MM.1S (cell line): ENCODE results near the gene LMF1.

Experiments used
- DNase-seq: peaks from one replicate; pipeline ENCODE4 v3.0.0-alpha.2; 2015
- H2AFZ ChIP-seq: fragments of 300-600 bp; sonication (generic); 2 replicates; pipeline ENCODE4 v1.6.0; 2016; ENCODE audit warnings: antibody characterized with exemption, low read length
- H3F3A ChIP-seq: fragments of 300-600 bp; sonication (generic); 2 replicates; pipeline ENCODE4 v1.6.1; 2016; ENCODE audit warnings: mild to moderate bottlenecking, antibody characterized with exemption, low read length, moderate library complexity, mixed read lengths; ENCODE audit not compliant: insufficient read depth
- H3K27ac ChIP-seq: fragments of 300-600 bp; sonication (generic); 2 replicates; pipeline ENCODE4 v1.5.1; 2016; ENCODE audit warnings: mild to moderate bottlenecking, low read length
- H3K27me3 ChIP-seq: fragments of 300-600 bp; sonication (generic); replicated peaks from 2 replicates; pipeline ENCODE4 v1.6.0; 2016; ENCODE audit warnings: low read length; ENCODE audit not compliant: insufficient read depth
- H3K36me3 ChIP-seq: fragments of 300-600 bp; sonication (generic); replicated peaks from 2 replicates; pipeline ENCODE4 v1.6.1; 2016; ENCODE audit warnings: mild to moderate bottlenecking, low read length, mixed read lengths; ENCODE audit not compliant: insufficient read depth
- H3K4me1 ChIP-seq: fragments of 300-600 bp; sonication (generic); 2 replicates; pipeline ENCODE4 v1.6.1; 2016; ENCODE audit warnings: low read length, mixed read lengths
- H3K4me2 ChIP-seq: fragments of 300-600 bp; sonication (generic); 2 replicates; pipeline ENCODE4 v1.6.0; 2016; ENCODE audit warnings: low read depth, low read length
- H3K4me3 ChIP-seq: fragments of 300-600 bp; sonication (generic); 2 replicates; pipeline ENCODE4 v1.5.1; 2016; ENCODE audit warnings: low read length, mixed read lengths
- H3K79me2 ChIP-seq: fragments of 300-600 bp; sonication (generic); 2 replicates; pipeline ENCODE4 v1.6.1; 2016; ENCODE audit warnings: mixed run types, low read length, mixed read lengths
- H3K9ac ChIP-seq: fragments of 300-600 bp; sonication (generic); 2 replicates; pipeline ENCODE4 v1.6.1; 2016; ENCODE audit warnings: low read length, mixed read lengths
- H3K9me2 ChIP-seq: fragments of 300-600 bp; sonication (generic); replicated peaks from 2 replicates; pipeline ENCODE4 v1.6.1; 2016; ENCODE audit warnings: mild to moderate bottlenecking, low read length, mixed read lengths; ENCODE audit not compliant: insufficient read depth
- H3K9me3 ChIP-seq: fragments of 300-600 bp; sonication (generic); replicated peaks from 2 replicates; pipeline ENCODE4 v1.6.1; 2016; ENCODE audit warnings: mild to moderate bottlenecking, low read length, mixed read lengths; ENCODE audit not compliant: insufficient read depth
- H4K20me1 ChIP-seq: fragments of 300-600 bp; sonication (generic); 2 replicates; pipeline ENCODE4 v1.6.1; 2016; ENCODE audit warnings: mild to moderate bottlenecking, low read length, moderate library complexity, mixed read lengths; ENCODE audit not compliant: insufficient read depth
- EZH2 ChIP-seq: fragments of 300-600 bp; sonication (generic); optimal IDR thresholded peaks from 2 replicates; pipeline ENCODE3; 2017; ENCODE audit warnings: low read depth, mild to moderate bottlenecking, antibody characterized with exemption, low read length, mixed read lengths
- EZH2phosphoT487 ChIP-seq: fragments of 300-600 bp; sonication (generic); IDR thresholded peaks from 2 replicates; pipeline ENCODE4 v1.6.1; 2018; ENCODE audit warnings: antibody characterized with exemption, low read length
- TF ChIP-seq, protein P1 (sequence below): fragments of 300-600 bp; sonication (generic); IDR thresholded peaks from 2 replicates; pipeline ENCODE4 v1.5.1; 2016; ENCODE audit warnings: antibody characterized with exemption, low read length, mixed read lengths

LMF1 gene

DNA sequence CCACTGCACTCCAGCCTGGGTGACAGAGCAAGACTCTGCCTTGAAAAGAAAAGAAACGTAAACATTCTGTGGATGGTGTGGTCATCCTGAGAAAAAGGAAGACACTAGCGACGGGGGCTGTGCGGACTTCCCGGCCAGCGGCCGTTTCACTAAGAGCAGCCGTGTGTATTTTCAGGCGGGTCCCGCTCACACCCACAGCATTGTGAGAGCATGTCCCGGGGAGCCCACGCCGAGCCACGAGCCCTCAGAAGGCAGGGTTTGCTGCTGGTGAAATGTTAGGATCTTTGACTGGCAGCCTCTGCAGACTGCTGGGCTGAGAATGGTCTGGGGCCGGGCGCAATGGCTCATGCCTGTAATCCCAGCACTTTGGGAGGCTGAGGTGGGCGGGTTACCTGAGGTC lies 40.3 kb downstream of the LMF1 start:
- Histone ChIP-seq H3F3A (no peaks in the 10 kb centered on the region), H3K4me3 (no peak overlapping the region), H3K36me3 (no peaks in the 10 kb centered on the region), H3K27ac (no peak overlapping the region), H3K79me2 (no peaks in the 10 kb centered on the region), H3K9ac (no peak overlapping the region), H3K9me3 (no peaks in the 10 kb centered on the region), H3K9me2 (no peaks in the 10 kb centered on the region), H3K4me2 (no peak overlapping the region), H4K20me1 (no peaks in the 10 kb centered on the region), H3K4me1 (no peaks in the 10 kb centered on the region), H3K27me3 (peaks cover 84% of the 10 kb centered on the region), H2AFZ (no peak overlapping the region)
- TF ChIP-seq EZH2phosphoT487 (no peak), EZH2 (no peak)
- TF ChIP-seq, protein P1, sequence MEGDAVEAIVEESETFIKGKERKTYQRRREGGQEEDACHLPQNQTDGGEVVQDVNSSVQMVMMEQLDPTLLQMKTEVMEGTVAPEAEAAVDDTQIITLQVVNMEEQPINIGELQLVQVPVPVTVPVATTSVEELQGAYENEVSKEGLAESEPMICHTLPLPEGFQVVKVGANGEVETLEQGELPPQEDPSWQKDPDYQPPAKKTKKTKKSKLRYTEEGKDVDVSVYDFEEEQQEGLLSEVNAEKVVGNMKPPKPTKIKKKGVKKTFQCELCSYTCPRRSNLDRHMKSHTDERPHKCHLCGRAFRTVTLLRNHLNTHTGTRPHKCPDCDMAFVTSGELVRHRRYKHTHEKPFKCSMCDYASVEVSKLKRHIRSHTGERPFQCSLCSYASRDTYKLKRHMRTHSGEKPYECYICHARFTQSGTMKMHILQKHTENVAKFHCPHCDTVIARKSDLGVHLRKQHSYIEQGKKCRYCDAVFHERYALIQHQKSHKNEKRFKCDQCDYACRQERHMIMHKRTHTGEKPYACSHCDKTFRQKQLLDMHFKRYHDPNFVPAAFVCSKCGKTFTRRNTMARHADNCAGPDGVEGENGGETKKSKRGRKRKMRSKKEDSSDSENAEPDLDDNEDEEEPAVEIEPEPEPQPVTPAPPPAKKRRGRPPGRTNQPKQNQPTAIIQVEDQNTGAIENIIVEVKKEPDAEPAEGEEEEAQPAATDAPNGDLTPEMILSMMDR, result no peak
- DNase-seq, result no peak

DNA sequence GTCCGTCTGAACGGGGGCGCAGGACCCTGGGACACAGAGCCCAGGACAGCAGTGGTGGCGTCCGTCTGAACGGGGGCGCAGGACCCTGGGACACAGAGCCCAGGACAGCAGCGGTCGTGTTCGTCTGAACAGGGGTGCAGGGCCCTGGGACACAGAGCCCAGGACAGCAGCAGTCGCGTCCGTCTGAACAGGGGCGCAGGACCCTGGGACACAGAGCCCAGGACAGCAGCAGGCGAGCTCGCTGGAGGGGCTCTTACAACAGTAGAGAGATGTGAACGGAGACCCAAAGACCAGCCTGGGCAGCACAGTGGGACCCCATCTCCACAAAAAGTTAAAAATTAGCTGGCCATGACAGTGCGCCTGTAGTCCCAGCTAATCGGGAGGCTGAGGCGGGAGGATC lies 40.7 kb downstream of the LMF1 start:
- no peak overlapping the region for H3K4me3 ChIP-seq
- H3K9me3 ChIP-seq, result no peaks in the 10 kb centered on the region
- no peaks in the 10 kb centered on the region for H3K4me1 ChIP-seq
- no peak for DNase-seq
- H3K9me2 ChIP-seq, result no peaks in the 10 kb centered on the region
- H3K4me2 ChIP-seq, result no peak overlapping the region
- no peaks in the 10 kb centered on the region for H3K79me2 ChIP-seq
- no peak overlapping the region for H2AFZ ChIP-seq
- H4K20me1 ChIP-seq, result no peaks in the 10 kb centered on the region
- TF ChIP-seq EZH2phosphoT487, result no peak
- no peak for TF ChIP-seq EZH2
- TF ChIP-seq, protein P1, result no peak
- H3K9ac ChIP-seq, result no peak overlapping the region
- H3K27ac ChIP-seq, result no peak overlapping the region
- no peaks in the 10 kb centered on the region for H3K36me3 ChIP-seq
- H3K27me3 ChIP-seq, result peaks cover 84% of the 10 kb centered on the region
- H3F3A ChIP-seq, result no peaks in the 10 kb centered on the region

DNA sequence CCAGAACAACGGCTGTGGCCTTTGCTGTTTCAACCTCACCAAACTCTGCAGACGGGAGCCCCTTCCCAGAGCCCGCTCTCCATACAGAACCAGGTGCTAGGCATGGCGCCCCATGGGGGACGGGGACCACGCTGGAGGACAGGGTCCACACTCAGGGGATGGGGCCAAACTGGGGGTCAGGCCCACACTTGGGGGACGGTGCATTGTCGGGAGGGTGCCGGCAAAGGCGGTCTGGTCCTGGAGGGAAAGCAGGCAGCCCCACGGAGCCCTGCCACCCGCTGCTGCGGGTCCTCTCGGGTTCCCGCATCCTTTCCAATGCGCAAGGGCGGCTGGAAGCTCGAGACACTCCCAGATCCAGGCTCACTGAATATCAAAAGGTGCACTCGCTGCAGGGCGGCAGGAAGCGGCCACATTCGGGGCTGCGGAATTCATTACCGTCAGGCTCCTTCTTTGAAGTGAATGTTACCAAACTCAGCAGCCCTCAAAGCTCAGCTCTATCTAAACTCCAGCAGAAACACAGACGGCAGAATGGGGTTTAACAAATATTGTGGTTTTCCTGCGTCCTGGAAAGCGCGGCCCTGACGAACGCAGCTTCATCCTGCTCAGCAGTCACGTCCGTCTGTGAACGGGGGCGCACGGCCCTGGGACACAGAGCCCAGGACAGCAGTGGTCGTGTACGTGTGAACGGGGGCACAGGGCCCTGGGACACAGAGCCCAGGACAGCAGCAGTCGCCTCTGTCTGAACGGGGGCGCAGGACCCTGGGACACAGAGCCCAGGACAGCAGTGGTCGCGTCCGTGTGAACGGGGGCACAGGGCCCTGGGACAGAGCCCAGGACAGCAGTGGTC lies 41.3 kb downstream of the LMF1 start:
- Histone ChIP-seq H3K4me2 (no peak overlapping the region), H3K79me2 (no peaks in the 10 kb centered on the region), H3K9me2 (no peaks in the 10 kb centered on the region), H3K9ac (no peak overlapping the region), H2AFZ (no peak overlapping the region), H3K4me1 (no peaks in the 10 kb centered on the region), H3F3A (no peaks in the 10 kb centered on the region), H3K27me3 (peaks cover 84% of the 10 kb centered on the region), H3K36me3 (no peaks in the 10 kb centered on the region), H3K9me3 (no peaks in the 10 kb centered on the region), H3K27ac (no peak overlapping the region), H4K20me1 (no peaks in the 10 kb centered on the region), H3K4me3 (no peak overlapping the region)
- TF ChIP-seq, protein P1, result no peak
- TF ChIP-seq EZH2phosphoT487 (no peak), EZH2 (no peak)
- DNase-seq, result no peak
